SU-DHL-6 (cell line): ENCODE data around the gene AIG1.

Experiments used
- EZH2phosphoT487 ChIP-seq: fragments of 200-600 bp; sonication (generic), shearing (Covaris generic); conservative IDR thresholded peaks from 2 replicates; pipeline ENCODE4 v1.6.1; 2018; ENCODE audit warnings: mild to moderate bottlenecking, antibody characterized with exemption, low read length, moderate library complexity, mixed read lengths
- TF ChIP-seq, protein P1 (sequence below): fragments of 200-600 bp; sonication (generic); IDR thresholded peaks from one replicate; pipeline ENCODE4 v1.5.1; 2017; ENCODE audit warnings: antibody characterized with exemption, mild to moderate bottlenecking, low read length, moderate library complexity; ENCODE audit not compliant: insufficient read depth, poor library complexity, severe bottlenecking

DNA sequence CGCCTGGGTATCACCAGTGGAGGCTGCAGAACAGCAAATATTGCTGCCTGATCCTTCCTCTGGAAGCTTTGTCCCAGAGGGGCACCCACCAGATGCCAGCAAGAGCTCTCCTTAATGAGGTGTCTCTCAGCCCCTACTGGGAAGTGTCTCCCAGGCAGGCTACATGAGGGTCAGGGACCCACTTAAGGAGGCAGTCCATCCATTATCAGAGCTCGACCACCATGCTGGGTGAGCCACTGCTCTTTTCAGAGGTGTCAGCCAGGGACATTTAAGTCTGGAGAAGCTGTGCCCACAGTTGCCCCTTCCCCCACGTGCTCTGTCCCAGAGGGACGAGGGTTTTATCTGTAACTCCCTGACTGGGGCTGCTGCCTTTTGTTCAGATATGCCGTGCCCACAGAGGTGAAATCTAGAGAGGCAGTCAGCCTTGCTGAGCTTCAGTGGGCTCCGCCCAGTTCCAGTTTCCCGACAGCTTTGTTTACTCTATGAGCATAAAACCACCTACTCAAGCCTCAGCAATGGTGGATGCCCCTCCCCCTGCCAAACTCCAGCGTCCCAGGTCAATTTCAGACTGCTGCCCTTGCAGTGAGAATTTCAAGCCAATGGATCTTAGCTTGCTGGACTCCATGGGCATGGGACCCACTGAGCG is 25.9 kb upstream of the AIG1 start:
- TF ChIP-seq, protein P1, sequence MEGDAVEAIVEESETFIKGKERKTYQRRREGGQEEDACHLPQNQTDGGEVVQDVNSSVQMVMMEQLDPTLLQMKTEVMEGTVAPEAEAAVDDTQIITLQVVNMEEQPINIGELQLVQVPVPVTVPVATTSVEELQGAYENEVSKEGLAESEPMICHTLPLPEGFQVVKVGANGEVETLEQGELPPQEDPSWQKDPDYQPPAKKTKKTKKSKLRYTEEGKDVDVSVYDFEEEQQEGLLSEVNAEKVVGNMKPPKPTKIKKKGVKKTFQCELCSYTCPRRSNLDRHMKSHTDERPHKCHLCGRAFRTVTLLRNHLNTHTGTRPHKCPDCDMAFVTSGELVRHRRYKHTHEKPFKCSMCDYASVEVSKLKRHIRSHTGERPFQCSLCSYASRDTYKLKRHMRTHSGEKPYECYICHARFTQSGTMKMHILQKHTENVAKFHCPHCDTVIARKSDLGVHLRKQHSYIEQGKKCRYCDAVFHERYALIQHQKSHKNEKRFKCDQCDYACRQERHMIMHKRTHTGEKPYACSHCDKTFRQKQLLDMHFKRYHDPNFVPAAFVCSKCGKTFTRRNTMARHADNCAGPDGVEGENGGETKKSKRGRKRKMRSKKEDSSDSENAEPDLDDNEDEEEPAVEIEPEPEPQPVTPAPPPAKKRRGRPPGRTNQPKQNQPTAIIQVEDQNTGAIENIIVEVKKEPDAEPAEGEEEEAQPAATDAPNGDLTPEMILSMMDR, result no peak
- TF ChIP-seq EZH2phosphoT487, result no peak
